ENCODE results near the gene WNT2.

GRCh38 chr7:117324960-117325359 is 2.1 kb upstream of the WNT2 start:
- TF ChIP-seq CTCF (conservative IDR thresholded peaks at IDR 0.05; ENCODE audit: low read depth, low read length) (no peak), EZH2 (IDR thresholded peaks at IDR 0.05; ENCODE audit: low read length, unreplicated experiment) (no peak)
